ACC112 (cell line): ENCODE results near the gene GAL.

Source experiments
- H2AFZ ChIP-seq: fragments of 200-600 bp; sonication (generic); one replicate; pipeline ENCODE4 v1.6.0; 2017; ENCODE audit warnings: antibody characterized with exemption, low read length; ENCODE audit not compliant: unreplicated experiment
- H3K27ac ChIP-seq: fragments of 200-600 bp; sonication (generic); 2 replicates; pipeline ENCODE4 v1.5.1; 2014; ENCODE audit warnings: low read depth, mild to moderate bottlenecking, antibody characterized with exemption, low read length, moderate library complexity
- H3K27me3 ChIP-seq: fragments of 200-600 bp; sonication (generic); 2 replicates; pipeline ENCODE4 v1.6.1; 2014; ENCODE audit warnings: mild to moderate bottlenecking, antibody characterized with exemption, low read length, moderate library complexity, mixed read lengths; ENCODE audit not compliant: insufficient read depth
- H3K36me3 ChIP-seq: fragments of 200-600 bp; sonication (generic); 2 replicates; pipeline ENCODE4 v1.6.1; 2016; ENCODE audit warnings: mild to moderate bottlenecking, antibody characterized with exemption, low read length, moderate library complexity, mixed read lengths; ENCODE audit not compliant: insufficient read depth
- H3K4me1 ChIP-seq: fragments of 200-600 bp; sonication (generic); one replicate; pipeline ENCODE4 v1.6.1; 2016; ENCODE audit warnings: low read length, mixed read lengths; ENCODE audit not compliant: insufficient read depth, unreplicated experiment, control insufficient read depth
- H3K4me3 ChIP-seq: fragments of 200-600 bp; sonication (generic); 2 replicates; pipeline ENCODE4 v1.5.1; 2014; ENCODE audit warnings: mild to moderate bottlenecking, low read depth, low read length
- H3K79me2 ChIP-seq: fragments of 200-600 bp; sonication (generic); one replicate; pipeline ENCODE4 v1.6.0; 2016; ENCODE audit warnings: low read length; ENCODE audit not compliant: control insufficient read depth, unreplicated experiment, insufficient read depth

GAL gene

GRCh38 chr11:68691402-68691784 lies 7.0 kb downstream of the GAL start:
- Histone ChIP-seq H3K4me1 (no peaks in the 10 kb centered on the region), H3K79me2 (no peaks in the 10 kb centered on the region), H3K36me3 (no peaks in the 10 kb centered on the region), H2AFZ (no peak overlapping the region), H3K27ac (no peak overlapping the region), H3K27me3 (peaks cover 63% of the 10 kb centered on the region), H3K4me3 (no peak overlapping the region)

- H3K27me3 ChIP-seq = peaks cover 59% of the 10 kb centered on the region
- H3K4me3 ChIP-seq = no peak overlapping the region
- H3K4me1 ChIP-seq = no peaks in the 10 kb centered on the region
- H2AFZ ChIP-seq = no peak overlapping the region
- H3K36me3 ChIP-seq = no peaks in the 10 kb centered on the region
- H3K27ac ChIP-seq = no peak overlapping the region
- no peaks in the 10 kb centered on the region for H3K79me2 ChIP-seq
These were observed 7.8 kb downstream of the GAL start for GRCh38 chr11:68692115-68692514.

GRCh38 chr11:68692871-68693483 lies 8.6 kb downstream of the GAL start:
- Histone ChIP-seq H3K27ac (no peak overlapping the region), H2AFZ (no peak overlapping the region), H3K79me2 (no peaks in the 10 kb centered on the region), H3K36me3 (no peaks in the 10 kb centered on the region), H3K4me3 (no peak overlapping the region), H3K4me1 (no peaks in the 10 kb centered on the region), H3K27me3 (peaks cover 63% of the 10 kb centered on the region)

- Histone ChIP-seq H3K36me3 (no peaks in the 10 kb centered on the region), H3K27ac (no peak overlapping the region), H3K4me1 (no peaks in the 10 kb centered on the region), H3K27me3 (peaks cover 65% of the 10 kb centered on the region), H2AFZ (no peak overlapping the region), H3K4me3 (no peak overlapping the region), H3K79me2 (no peaks in the 10 kb centered on the region)
These were observed 9.1 kb downstream of the GAL start for GRCh38 chr11:68693484-68693882.

GRCh38 chr11:68694431-68695297 lies 10.3 kb downstream of the GAL start:
- Histone ChIP-seq H2AFZ (no peak overlapping the region), H3K27me3 (peaks cover 60% of the 10 kb centered on the region), H3K4me3 (no peak overlapping the region), H3K27ac (no peak overlapping the region), H3K36me3 (no peaks in the 10 kb centered on the region), H3K4me1 (no peaks in the 10 kb centered on the region), H3K79me2 (no peaks in the 10 kb centered on the region)

GRCh38 chr11:68695531-68695930 lies 11.2 kb downstream of the GAL start:
- Histone ChIP-seq H3K79me2 (no peaks in the 10 kb centered on the region), H3K36me3 (no peaks in the 10 kb centered on the region), H3K27me3 (peaks cover 56% of the 10 kb centered on the region), H3K4me3 (no peak overlapping the region), H2AFZ (no peak overlapping the region), H3K4me1 (no peaks in the 10 kb centered on the region), H3K27ac (no peak overlapping the region)

GRCh38 chr11:68698993-68699392 lies 14.6 kb downstream of the GAL start:
- Histone ChIP-seq H2AFZ (no peak overlapping the region), H3K4me3 (no peak overlapping the region), H3K36me3 (no peaks in the 10 kb centered on the region), H3K27ac (no peak overlapping the region), H3K79me2 (no peaks in the 10 kb centered on the region), H3K27me3 (peaks cover 74% of the 10 kb centered on the region), H3K4me1 (no peaks in the 10 kb centered on the region)

GRCh38 chr11:68704887-68705286 lies 20.5 kb downstream of the GAL start:
- no peak overlapping the region for H3K27ac ChIP-seq
- H3K36me3 ChIP-seq = no peaks in the 10 kb centered on the region
- no peak overlapping the region for H2AFZ ChIP-seq
- no peaks in the 10 kb centered on the region for H3K4me1 ChIP-seq
- H3K4me3 ChIP-seq = no peak overlapping the region
- H3K27me3 ChIP-seq = peaks cover 58% of the 10 kb centered on the region
- no peaks in the 10 kb centered on the region for H3K79me2 ChIP-seq

GRCh38 chr11:68707527-68707926 lies 23.2 kb downstream of the GAL start:
- no peaks in the 10 kb centered on the region for H3K4me1 ChIP-seq
- no peak overlapping the region for H3K27ac ChIP-seq
- no peak overlapping the region for H3K4me3 ChIP-seq
- peaks cover 57% of the 10 kb centered on the region for H3K27me3 ChIP-seq
- no peaks in the 10 kb centered on the region for H3K36me3 ChIP-seq
- no peaks in the 10 kb centered on the region for H3K79me2 ChIP-seq
- no peak overlapping the region for H2AFZ ChIP-seq

GRCh38 chr11:68709062-68709461 lies 24.7 kb downstream of the GAL start:
- no peaks in the 10 kb centered on the region for H3K36me3 ChIP-seq
- peaks cover 57% of the 10 kb centered on the region for H3K27me3 ChIP-seq
- H3K79me2 ChIP-seq = no peaks in the 10 kb centered on the region
- H3K4me3 ChIP-seq = no peak overlapping the region
- H3K27ac ChIP-seq = no peak overlapping the region
- H3K4me1 ChIP-seq = no peaks in the 10 kb centered on the region
- no peak overlapping the region for H2AFZ ChIP-seq

- H3K4me3 ChIP-seq = no peak overlapping the region
- no peak overlapping the region for H2AFZ ChIP-seq
- no peaks in the 10 kb centered on the region for H3K4me1 ChIP-seq
- H3K79me2 ChIP-seq = no peaks in the 10 kb centered on the region
- no peak overlapping the region for H3K27ac ChIP-seq
- no peaks in the 10 kb centered on the region for H3K36me3 ChIP-seq
- peaks cover 57% of the 10 kb centered on the region for H3K27me3 ChIP-seq
These were observed 26.1 kb downstream of the GAL start for GRCh38 chr11:68710409-68710808.
